ENCODE results near the gene MAPK1IP1L.

DNA sequence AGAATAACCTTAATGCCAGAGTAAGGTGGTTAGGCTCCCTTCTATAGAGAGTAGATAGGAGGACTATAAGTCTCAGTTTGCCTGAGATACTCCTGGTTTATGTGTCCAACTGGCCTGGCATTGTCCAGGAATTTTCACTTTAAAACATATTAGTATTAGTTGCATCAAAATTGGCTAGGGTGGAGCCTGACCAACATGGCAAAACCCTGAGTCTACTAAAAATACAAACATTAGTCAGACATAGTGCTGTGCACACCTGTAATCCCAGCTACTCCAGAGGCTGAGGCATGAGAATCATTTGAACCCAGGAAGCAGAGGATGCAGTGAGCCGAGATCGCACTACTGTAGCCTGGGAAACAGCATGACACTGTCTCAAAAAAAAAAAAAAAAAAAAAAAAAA, 36.4 kb upstream of the MAPK1IP1L start:
- TF ChIP-seq, protein P1, sequence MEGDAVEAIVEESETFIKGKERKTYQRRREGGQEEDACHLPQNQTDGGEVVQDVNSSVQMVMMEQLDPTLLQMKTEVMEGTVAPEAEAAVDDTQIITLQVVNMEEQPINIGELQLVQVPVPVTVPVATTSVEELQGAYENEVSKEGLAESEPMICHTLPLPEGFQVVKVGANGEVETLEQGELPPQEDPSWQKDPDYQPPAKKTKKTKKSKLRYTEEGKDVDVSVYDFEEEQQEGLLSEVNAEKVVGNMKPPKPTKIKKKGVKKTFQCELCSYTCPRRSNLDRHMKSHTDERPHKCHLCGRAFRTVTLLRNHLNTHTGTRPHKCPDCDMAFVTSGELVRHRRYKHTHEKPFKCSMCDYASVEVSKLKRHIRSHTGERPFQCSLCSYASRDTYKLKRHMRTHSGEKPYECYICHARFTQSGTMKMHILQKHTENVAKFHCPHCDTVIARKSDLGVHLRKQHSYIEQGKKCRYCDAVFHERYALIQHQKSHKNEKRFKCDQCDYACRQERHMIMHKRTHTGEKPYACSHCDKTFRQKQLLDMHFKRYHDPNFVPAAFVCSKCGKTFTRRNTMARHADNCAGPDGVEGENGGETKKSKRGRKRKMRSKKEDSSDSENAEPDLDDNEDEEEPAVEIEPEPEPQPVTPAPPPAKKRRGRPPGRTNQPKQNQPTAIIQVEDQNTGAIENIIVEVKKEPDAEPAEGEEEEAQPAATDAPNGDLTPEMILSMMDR (IDR thresholded peaks at IDR 0.05) = no peak
- no peak for TF ChIP-seq POLR2A (IDR thresholded peaks at IDR 0.05)
